ENCODE measurements around the gene ATP6V0E2.
A peak's percentile ranks its signal among the peaks of the same experiment; 100 is the strongest.
"Not testable (repeated sequence)": the region's sequence is repeated elsewhere in the genome, so short reads cannot be mapped to it uniquely, and the experiment has no call there.

Gene ATP6V0E2

GRCh38 chr7:149873074-149873969, at the start of gene ATP6V0E2:
Gene ATP6V0E2 (plus strand): TSS chr7:149873969. CDS start chr7:149874066, 97 bp downstream.
- peak; percentile 76 to 81 for DNase-seq (ENCODE audit: low read depth in 2 of 2, low spot score in 1 of 2)

GRCh38 chr7:149824301-149824741, 49.4 kb upstream of the ATP6V0E2 start:
- DNase-seq (ENCODE audit: low read depth in 2 of 2, low spot score in 1 of 2): no peak

- no peak for DNase-seq (ENCODE audit: low read depth in 2 of 2, low spot score in 1 of 2)
These were observed 48.8 kb upstream of the ATP6V0E2 start for GRCh38 chr7:149824748-149825566.

- no peak for DNase-seq (ENCODE audit: low read depth in 2 of 2, low spot score in 1 of 2)
These were observed 48.0 kb upstream of the ATP6V0E2 start for GRCh38 chr7:149825567-149826343.

GRCh38 chr7:149826344-149827088, 47.3 kb upstream of the ATP6V0E2 start:
- no peak for DNase-seq (ENCODE audit: low read depth in 2 of 2, low spot score in 1 of 2)

- no peak for DNase-seq (ENCODE audit: low read depth in 2 of 2, low spot score in 1 of 2)
These were observed 46.4 kb upstream of the ATP6V0E2 start for GRCh38 chr7:149827089-149827981.

- DNase-seq (ENCODE audit: low read depth in 2 of 2, low spot score in 1 of 2): no peak
These were observed 45.1 kb upstream of the ATP6V0E2 start for GRCh38 chr7:149828357-149829309.

- not testable (repeated sequence) for DNase-seq (ENCODE audit: low read depth in 2 of 2, low spot score in 1 of 2)
These were observed 43.2 kb upstream of the ATP6V0E2 start for GRCh38 chr7:149830527-149830926.

- DNase-seq (ENCODE audit: low read depth in 2 of 2, low spot score in 1 of 2): no peak
These were observed 42.6 kb upstream of the ATP6V0E2 start for GRCh38 chr7:149830997-149831740.

GRCh38 chr7:149831741-149832219, 42.0 kb upstream of the ATP6V0E2 start:
- no peak for DNase-seq (ENCODE audit: low read depth in 2 of 2, low spot score in 1 of 2)

GRCh38 chr7:149832332-149833041, 41.3 kb upstream of the ATP6V0E2 start:
- DNase-seq (ENCODE audit: low read depth in 2 of 2, low spot score in 1 of 2): no peak

GRCh38 chr7:149833495-149834130, 40.2 kb upstream of the ATP6V0E2 start:
- DNase-seq (ENCODE audit: low read depth in 2 of 2, low spot score in 1 of 2): no peak

- no peak for DNase-seq (ENCODE audit: low read depth in 2 of 2, low spot score in 1 of 2)
These were observed 39.2 kb upstream of the ATP6V0E2 start for GRCh38 chr7:149834601-149835000.

GRCh38 chr7:149836434-149836833, 37.3 kb upstream of the ATP6V0E2 start:
- DNase-seq (ENCODE audit: low read depth in 2 of 2, low spot score in 1 of 2): no peak

GRCh38 chr7:149837564-149838223, 36.1 kb upstream of the ATP6V0E2 start:
- DNase-seq (ENCODE audit: low read depth in 2 of 2, low spot score in 1 of 2): no peak

Data from stimulated activated CD8-positive, alpha-beta memory T cell treated with anti-CD3 and anti-CD28 coated beads, Interleukin-4, amount 100 ng/mL, for 4 hours (primary cell).